Measurements from ENCODE around the gene POU4F2.

Gene POU4F2, protein sequence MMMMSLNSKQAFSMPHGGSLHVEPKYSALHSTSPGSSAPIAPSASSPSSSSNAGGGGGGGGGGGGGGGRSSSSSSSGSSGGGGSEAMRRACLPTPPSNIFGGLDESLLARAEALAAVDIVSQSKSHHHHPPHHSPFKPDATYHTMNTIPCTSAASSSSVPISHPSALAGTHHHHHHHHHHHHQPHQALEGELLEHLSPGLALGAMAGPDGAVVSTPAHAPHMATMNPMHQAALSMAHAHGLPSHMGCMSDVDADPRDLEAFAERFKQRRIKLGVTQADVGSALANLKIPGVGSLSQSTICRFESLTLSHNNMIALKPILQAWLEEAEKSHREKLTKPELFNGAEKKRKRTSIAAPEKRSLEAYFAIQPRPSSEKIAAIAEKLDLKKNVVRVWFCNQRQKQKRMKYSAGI

DNA sequence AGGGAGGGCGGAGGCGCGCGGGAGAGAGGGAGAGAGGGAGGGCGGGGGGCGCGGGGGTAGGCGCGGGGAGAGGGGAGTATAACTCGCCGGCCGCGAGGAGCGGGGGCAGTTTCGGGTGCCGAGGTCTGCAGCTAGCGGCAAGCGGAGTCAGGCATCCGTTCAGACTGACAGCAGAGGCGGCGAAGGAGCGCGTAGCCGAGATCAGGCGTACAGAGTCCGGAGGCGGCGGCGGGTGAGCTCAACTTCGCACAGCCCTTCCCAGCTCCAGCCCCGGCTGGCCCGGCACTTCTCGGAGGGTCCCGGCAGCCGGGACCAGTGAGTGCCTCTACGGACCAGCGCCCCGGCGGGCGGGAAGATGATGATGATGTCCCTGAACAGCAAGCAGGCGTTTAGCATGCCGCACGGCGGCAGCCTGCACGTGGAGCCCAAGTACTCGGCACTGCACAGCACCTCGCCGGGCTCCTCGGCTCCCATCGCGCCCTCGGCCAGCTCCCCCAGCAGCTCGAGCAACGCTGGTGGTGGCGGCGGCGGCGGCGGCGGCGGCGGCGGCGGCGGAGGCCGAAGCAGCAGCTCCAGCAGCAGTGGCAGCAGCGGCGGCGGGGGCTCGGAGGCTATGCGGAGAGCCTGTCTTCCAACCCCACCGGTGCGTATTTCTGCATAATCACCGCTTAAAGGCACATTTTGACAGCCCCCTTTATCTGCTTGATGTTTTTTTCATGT is at the start of gene POU4F2:
POU4F2 (plus strand) TSS at position 108 of the 720 bp plus-strand sequence; CDS start at position 356, 248 bp downstream.
- no peak for DNase-seq (ENCODE audit: low spot score)

DNA sequence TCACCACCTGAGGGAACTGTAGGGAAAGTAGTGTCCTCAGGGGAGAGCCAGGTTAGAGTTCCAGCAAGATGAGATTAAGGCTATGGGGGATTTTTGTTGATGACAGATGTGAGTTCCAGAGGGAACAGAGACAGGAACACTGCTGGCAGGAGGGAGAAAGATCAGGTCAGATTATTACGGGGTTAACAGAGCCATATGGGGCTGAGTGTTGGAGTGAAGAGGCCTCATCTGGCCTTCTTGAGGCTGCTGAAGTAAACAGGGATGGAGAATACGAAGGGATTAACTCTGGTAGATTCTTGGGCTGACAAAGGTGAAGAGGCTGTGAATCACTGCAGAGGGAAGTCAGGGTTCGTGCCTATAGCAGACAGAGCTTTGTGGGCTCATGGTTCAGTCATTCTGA is 47.9 kb upstream of the POU4F2 start:
- no peak for DNase-seq (ENCODE audit: low spot score)

DNA sequence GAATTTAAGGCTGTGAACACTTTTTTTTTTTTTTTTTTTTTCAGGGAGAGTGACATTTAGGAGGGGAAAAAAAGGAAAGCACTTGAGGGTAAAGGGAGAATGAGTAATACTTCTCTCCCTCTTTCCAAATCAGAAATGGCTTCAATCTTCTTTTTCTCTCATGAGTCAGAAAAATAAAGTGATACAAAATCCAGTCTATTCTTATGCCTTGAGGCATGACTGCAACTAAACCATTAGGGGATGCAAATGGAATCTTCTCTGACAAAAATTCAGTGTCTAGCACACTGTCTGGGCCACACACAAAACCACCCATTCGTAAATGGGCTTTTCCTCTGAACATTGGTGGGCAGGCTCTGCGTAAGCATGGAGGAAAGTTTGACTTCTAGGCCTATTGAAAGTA is 46.7 kb upstream of the POU4F2 start:
- no peak for DNase-seq (ENCODE audit: low spot score)

DNA sequence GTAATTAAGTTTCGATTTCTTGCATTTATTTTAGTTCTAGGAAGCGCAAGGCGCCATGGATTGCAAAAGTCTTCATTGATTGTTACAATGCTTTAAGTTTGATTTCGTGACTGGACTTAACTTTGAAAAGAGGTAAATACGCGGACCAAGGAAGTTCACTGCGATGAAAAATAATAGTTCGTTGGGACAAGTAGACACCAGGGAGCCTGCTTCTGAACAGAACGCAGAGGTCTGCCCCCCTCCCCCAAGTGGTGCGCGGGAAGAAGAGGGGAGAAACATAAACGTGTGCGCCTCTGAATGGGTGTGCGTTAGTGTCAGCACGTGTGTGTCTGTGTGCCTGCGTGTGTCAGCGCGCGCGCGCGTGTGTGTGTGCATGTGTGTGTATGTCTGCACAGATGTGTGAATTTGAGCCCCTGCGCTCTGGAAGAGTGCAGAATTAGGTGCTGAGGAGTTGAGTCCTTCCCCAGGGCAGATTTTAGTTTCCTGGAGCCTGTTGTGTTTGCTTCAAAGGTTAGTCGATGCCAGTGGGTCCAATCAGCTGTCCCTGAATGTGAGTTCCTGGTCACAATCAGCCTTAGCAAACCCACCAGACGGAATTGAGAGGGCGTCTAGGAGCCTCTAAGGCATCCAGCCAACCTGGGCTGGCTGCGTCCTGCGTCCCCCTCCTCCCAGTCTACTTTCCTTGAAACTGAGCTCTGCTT is 5.8 kb upstream of the POU4F2 start:
- no peak for DNase-seq (ENCODE audit: low spot score)

DNA sequence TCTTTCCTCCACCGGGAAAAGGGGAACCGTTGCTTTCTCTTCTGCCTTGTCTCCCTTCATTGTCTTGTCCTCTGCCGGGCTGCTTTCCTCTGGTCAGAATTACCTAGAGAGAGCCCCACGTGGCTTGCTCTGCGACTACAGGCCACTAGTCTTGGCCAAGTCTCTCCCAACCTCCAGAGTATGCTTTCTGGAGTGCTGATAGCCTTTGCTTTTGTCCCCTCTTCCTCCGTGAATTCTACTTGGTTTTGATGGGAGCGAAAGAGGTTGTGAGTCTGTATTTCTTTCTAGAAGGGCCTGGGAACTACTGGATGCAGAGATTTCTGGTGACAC is 5.3 kb upstream of the POU4F2 start:
- DNase-seq (ENCODE audit: low spot score) = no peak

DNA sequence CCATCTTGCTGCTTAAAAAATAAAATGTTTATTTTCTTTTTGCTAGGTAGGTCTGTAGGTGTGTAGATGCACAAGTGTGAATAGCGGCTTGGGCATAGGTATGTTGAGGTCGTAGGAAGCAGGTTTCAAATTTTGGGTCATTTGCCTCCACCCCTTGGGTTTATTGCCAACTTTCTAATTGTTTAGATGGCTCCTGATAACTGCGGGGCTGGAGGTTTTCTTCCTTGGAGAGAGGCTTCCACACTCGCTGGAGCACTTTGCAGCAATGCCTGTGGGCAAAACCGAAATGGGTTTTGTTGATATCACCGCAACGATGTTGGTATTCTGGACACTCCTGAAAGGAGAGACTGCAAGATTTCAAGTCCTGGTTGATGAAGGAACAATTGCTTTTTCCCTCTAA is 3.9 kb upstream of the POU4F2 start:
- DNase-seq (ENCODE audit: low spot score) = no peak

DNA sequence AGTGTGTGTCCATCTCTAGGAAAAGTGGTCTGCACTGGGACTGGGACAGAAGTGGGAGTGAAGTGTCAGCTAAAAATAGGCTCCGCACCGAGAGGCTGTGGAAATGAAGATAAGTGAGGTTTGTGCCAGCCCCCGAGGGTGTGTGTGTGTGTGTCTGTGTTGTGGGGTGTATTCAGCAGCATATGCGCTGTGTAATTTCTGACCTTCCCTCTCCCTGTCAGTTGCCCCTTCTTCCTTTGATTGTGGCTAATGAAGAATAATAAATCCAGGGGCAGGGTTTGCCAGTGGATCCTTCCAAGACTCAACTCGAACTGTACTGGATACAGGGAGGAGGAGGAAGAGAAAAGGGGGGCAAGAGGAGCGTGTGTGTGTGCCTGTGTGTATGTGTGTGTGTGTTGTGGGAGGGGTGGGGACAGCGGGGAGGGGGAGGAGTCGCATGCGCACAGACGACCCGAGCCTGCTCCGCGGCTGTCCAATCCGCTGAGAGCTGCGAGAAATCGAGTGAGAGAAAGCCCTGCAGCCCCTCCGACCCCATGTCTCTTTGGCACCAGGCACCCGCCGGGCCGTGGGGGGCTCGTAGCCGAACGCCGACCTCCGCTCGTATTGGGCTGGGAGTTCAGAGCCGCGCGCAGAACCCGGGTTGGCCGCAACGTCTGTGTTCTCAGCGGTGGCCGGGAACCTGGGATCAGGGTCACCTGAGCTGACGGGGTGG is 916 bp upstream of the POU4F2 start:
- DNase-seq (ENCODE audit: low spot score) = no peak

DNA sequence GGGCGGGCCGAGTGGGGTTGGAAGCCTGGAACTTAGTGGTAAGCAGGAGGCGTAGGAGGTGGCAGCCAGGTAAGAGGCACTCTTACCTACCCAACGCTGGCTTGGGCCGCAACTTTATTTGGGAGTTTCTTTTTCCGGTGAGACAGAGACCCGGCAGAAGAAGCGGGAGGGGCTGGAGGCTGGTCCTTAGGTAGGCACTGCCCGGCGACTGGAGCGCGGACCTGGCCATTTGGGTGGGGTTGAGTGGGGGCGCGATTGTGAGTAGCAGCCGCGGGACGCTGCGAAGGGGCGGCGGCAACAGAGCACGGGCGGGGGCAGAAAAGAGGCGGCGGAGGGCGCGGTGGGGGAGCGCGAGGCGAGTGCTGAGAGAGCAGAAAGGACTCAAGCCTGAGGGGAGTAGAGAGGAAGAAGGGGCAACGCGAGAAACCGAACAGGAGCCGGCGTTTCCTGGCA is 334 bp upstream of the POU4F2 start:
- DNase-seq (ENCODE audit: low spot score) = no peak

DNA sequence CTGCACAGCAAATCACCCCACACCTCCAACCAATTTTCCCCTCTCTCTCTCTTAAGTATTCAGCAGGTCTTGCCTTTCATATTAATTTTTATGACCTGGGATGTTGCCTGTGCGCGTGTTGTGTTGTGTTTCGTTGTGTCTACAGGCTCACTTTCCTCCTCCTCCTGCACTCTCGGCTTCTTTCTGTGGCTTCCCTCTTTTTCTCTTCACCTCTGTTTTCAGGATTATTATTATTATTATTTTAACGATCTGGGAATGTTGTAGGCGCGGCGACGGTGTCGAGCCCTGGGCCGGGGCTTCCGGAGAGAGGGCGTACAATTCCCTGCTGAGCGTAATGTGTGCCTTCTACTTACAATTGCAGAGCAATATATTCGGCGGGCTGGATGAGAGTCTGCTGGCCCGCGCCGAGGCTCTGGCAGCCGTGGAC is 826 bp downstream of the POU4F2 start:
- no peak for DNase-seq (ENCODE audit: low spot score)

DNA sequence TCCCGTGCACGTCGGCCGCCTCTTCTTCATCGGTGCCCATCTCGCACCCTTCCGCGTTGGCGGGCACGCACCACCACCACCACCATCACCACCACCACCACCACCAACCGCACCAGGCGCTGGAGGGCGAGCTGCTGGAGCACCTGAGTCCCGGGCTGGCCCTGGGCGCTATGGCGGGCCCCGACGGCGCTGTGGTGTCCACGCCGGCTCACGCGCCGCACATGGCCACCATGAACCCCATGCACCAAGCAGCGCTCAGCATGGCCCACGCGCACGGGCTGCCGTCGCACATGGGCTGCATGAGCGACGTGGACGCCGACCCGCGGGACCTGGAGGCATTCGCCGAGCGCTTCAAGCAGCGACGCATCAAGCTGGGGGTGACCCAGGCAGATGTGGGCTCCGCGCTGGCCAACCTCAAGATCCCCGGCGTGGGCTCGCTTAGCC is 1.4 kb downstream of the POU4F2 start:
- DNase-seq (ENCODE audit: low spot score) = no peak

DNA sequence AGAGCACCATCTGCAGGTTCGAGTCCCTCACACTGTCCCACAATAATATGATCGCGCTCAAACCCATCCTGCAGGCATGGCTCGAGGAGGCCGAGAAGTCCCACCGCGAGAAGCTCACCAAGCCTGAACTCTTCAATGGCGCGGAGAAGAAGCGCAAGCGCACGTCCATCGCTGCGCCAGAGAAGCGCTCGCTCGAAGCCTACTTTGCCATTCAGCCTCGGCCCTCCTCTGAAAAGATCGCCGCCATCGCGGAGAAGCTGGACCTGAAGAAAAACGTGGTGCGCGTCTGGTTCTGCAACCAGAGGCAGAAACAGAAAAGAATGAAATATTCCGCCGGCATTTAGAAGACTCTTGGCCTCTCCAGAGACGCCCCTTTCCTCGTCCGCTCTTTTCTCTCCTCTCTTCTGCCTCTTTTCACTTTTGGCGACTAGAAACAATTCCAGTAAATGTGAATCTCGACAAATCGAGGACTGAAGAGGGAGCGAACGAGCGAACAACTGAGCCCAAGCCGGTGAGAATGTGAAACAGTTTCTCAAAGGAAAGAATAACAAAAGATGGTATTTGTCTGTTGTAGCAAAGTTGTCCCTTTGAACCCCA is 1.9 kb downstream of the POU4F2 start:
- no peak for DNase-seq (ENCODE audit: low spot score)

DNA sequence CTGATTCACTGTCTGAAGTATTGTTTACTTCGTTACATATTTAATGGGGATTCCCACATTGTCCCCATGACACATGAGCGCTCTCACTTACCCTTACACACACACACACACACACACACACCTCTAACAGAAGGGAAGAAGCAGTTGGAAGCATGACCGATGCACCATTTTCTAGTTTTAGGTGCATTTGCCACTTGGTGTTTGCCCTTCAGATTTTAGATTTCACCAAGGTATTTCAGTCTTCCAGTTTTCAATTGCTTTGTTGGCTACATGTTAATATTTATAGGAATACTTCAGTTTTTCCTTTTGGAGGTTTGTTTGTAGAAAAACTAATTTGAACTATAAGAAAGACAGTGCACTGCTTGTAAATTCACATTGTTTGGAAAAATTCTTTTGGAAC is 3.1 kb downstream of the POU4F2 start:
- DNase-seq (ENCODE audit: low spot score) = no peak

DNA sequence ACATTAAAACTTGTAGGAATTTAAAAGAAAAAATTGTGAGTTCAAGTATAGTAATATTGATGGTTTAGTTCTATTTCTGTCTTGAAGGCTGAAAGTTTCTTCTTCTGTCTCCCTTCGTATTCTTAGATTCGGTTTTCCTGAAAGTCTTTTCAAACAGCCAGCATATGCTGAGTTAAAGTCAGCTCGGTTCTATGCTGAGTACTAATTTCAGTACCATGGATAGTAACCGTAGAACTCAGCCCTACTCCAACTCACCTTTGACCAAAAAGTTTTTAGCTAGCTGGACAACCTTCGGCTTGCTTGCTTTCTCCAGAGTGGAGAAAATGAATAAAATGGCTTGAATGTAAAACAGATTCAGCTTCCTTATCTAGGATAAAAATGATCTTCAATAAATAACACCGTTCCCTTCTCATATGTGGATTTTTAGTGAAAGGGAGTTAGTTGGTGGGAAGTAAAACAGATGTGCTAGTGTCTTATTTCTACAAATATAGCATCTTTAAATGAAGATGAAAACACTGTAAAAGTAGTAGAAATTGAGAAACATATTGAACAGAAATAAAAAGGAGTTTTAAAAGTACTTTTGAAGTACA is 5.2 kb downstream of the POU4F2 start:
- peak; percentile 51 for DNase-seq (ENCODE audit: low spot score)

DNA sequence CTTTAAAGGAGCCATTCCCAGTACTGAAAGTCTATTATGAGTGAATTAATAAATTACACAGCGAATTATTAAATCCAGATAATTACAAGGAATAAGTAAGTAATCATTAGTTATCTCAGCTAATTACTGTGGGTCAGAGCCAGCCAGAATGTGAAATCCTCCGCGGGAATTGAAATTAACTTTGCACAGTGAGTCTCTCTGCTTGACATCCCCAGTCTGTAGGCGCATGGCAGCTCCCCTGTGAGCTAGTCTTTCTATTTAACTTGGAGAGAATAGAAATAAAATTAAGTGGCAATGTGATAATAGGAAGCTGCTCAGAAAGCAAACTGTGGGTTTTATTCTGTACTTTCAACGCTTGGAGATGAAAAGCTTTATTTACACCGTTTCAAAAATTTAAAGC is 7.2 kb downstream of the POU4F2 start:
- no peak for DNase-seq (ENCODE audit: low spot score)

DNA sequence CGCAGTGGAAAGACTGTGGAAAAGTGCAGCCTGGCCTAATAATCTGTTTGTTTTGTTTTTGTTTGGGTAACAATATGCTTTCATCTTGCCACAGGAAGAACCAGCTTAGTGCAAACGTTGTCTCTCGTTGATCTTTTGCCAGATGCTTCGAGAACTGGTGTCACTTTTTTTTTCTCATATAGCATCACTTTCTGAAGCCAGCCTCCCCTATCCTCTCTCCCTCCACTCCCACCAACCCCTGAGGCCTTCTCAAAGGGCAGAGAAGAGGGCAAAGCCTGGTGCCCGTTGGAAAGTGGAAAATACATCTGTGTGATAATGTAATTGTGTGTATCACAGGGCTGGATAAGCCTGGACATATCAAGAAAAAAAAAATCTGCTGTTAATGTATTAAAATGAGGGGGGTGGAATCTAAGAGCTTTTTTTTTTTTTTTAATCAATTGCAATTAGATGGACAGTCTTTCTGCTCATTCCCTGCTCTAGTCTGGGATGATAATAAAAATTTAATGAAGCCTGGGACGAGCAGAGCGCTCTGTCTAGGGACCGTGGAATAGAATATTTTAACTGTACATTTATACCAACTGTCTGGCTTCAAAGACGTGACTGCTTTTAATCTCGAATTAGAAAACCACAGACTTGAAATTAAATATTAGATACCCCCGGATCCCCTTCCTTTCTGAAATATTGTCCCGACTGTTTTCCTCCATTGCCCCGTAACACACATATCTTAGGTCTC is 8.1 kb downstream of the POU4F2 start:
- no peak for DNase-seq (ENCODE audit: low spot score)

DNA sequence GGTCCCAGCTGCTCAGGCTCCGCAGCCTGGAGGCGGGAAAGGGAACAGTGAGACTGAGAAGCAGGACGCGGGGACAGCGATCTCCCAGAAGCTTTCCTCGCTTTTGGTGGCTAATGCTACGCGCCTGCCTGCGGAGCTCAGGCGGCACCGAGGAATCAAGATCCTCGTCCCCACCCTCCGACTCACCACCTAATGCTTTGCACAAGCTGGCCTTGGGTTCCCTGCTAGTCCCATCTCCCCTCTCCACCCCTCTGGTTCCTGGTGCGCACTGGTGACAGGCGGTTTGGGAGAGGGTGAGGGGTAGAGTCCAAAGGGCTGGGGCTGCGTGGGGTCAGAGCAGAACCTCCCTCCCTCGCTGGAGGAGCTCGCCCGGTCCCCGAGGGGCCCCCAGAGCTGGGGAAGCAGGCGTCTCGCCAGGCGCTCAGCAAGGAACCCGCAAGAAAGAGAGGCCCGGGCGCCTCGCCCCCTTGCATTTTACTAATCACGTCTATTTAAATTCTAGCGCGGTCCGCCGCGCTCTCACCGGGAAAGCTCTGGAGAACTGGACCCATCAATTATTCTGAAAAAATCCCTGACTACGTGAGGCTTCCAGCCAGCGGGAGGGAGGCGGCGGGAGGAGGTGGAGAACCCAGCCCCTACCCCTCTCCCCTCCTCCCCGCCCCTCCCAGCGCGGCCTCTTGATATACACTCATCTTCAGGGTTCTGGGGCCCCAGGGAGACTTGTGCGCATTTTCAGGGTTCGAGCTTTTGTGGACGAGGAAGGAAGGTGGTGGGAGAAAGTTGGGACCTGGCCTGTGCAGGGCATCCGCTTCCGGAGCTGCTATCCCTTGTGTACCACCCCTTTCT is 9.1 kb downstream of the POU4F2 start:
- no peak for DNase-seq (ENCODE audit: low spot score)

DNA sequence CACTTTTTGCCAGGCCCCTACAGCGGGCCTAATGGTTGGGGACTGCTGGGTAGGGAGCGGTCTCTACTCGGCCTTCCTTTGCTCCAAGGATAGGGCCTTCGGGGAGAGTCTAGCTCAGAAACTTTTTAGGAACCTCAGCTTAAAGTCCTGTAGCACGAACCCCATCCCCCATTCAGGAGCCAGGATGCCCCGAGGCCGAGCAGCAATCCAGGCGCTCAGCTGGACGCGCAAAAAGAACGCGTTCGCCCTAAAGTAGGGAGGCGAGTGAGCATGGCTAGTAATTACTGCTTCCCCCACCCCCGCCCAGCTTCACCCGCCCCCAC is 9.7 kb downstream of the POU4F2 start:
- DNase-seq (ENCODE audit: low spot score) = no peak

DNA sequence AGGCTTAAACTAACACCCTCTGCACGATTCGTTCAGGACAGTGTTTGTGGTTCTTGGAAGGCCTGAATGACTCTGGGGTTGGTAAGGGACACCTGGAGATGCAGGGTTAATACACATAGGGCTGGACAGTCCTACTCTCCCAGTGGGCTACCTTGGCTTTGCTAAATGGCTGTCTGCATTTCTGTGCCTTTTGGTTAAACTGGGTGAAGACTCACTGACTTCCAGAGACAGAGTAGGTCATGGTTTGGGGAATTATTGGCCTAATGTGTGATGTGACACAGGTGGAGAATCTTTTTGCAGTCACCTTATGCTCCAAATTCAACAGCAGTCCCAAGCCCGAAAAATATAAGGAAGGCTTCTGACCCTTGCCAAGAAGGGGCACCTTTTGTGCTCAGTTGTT is 10.5 kb downstream of the POU4F2 start:
- DNase-seq (ENCODE audit: low spot score) = no peak

DNA sequence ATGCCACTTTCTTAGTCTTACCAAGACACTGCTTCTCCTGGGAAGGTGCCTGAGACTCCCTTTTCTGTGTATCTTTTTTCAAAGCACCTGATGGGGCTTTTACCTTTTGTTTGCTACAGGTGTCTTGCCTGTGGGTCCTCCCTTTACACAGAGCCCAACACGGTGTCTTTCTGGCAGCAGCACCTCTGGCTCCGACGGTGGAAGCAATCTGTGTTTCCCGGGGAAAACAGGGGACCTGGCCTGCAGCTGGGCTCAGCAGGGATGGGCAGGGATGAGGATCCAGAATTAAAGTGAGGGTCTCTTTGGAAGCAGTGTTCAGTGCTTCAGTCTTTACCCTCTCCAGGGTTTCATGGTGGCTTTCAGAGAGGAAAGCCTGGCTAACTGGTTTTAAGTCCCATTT is 11.3 kb downstream of the POU4F2 start:
- no peak for DNase-seq (ENCODE audit: low spot score)

Measured in kidney capillary endothelial cell (primary cell).